PC-9 (cell line): ENCODE data around the gene OR12D2. TPM values are rescaled to one million over a fixed set of nuclear protein-coding genes. Genes with fewer than 3 reads are reported as not detected.
"Not testable (repeated sequence)": the region's sequence is repeated elsewhere in the genome, so short reads cannot be mapped to it uniquely, and the experiment has no call there.

Source experiments
- Bru-seq: library from RNA; stranded (reverse); fragments of 400-500 nt; gene quantifications from one replicate; lab custom pipeline; 2021; lab: Mats Ljungman, UMichigan
- BruChase-seq, 2 experiments: library from RNA; stranded (reverse); fragments of 400-500 nt; gene quantifications; one replicate each; lab custom pipeline; 2021; lab: Mats Ljungman, UMichigan
- BruUV-seq: library from RNA; stranded (reverse); fragments of 400-500 nt; replicated peaks from 2 replicates; lab custom pipeline; 2021; lab: Mats Ljungman, UMichigan
- CTCF ChIA-PET: fragments of 300-600 bp; sonication (Branson Sonifier 250); formaldehyde crosslinking; loops from one replicate; lab custom pipeline; 2022; ENCODE audit warnings: antibody characterized with exemption; lab: Charles Lee
- POLR2A ChIA-PET: fragments of 300-600 bp; sonication (Branson Sonifier 250); formaldehyde crosslinking; loops from one replicate; lab custom pipeline; 2022; ENCODE audit warnings: antibody characterized with exemption; ENCODE audit not compliant: unreplicated experiment; lab: Charles Lee
- DNase-seq, 2 experiments: peaks; one replicate each; pipeline versions ENCODE4 v3.0.0 to v3.0.0-alpha.2; 2015 to 2022; ENCODE audit warnings: mixed read lengths in 1 of 2
- H2AFZ ChIP-seq: fragments of 200-600 bp; sonication (generic); 2 replicates; pipeline ENCODE4 v1.8.1; 2017; ENCODE audit warnings: antibody characterized with exemption
- H3F3A ChIP-seq: fragments of 200-600 bp; sonication (generic); 2 replicates; pipeline ENCODE4 v1.8.1; 2017; ENCODE audit warnings: antibody characterized with exemption, mild to moderate bottlenecking, low read depth; ENCODE audit not compliant: insufficient read depth
- H3K27ac ChIP-seq: fragments of 200-600 bp; sonication (generic); 2 replicates; pipeline ENCODE4 v1.6.1; 2016; ENCODE audit warnings: mixed run types
- H3K27me3 ChIP-seq: fragments of 200-600 bp; sonication (generic); 2 replicates; pipeline ENCODE4 v1.6.1; 2016; ENCODE audit warnings: low read depth, mixed run types; ENCODE audit not compliant: insufficient read depth
- H3K36me3 ChIP-seq: fragments of 200-600 bp; sonication (generic); 2 replicates; pipeline ENCODE4 v1.6.1; 2016; ENCODE audit warnings: low read depth, mixed run types
- H3K4me1 ChIP-seq: fragments of 200-600 bp; sonication (generic); replicated peaks from 2 replicates; pipeline ENCODE4 v1.6.1; 2016; ENCODE audit warnings: mixed run types; ENCODE audit not compliant: insufficient read depth
- H3K4me2 ChIP-seq: fragments of 200-600 bp; sonication (generic); 2 replicates; pipeline ENCODE4 v1.6.1; 2017; ENCODE audit warnings: mixed run types
- H3K4me3 ChIP-seq: fragments of 200-600 bp; sonication (generic); 2 replicates; pipeline ENCODE4 v1.6.1; 2016; ENCODE audit warnings: mixed run types
- H3K79me2 ChIP-seq: fragments of 200-600 bp; sonication (generic); 2 replicates; pipeline ENCODE4 v1.6.1; 2017; ENCODE audit warnings: low read depth, mixed run types
- H3K9me2 ChIP-seq: fragments of 200-600 bp; sonication (generic); 2 replicates; pipeline ENCODE4 v1.8.1; 2017; ENCODE audit warnings: mild to moderate bottlenecking; ENCODE audit not compliant: insufficient read depth
- H3K9me3 ChIP-seq: fragments of 200-600 bp; sonication (generic); 2 replicates; pipeline ENCODE4 v1.8.1; 2016; ENCODE audit warnings: low read depth; ENCODE audit not compliant: insufficient read depth
- H4K20me1 ChIP-seq: fragments of 200-600 bp; sonication (generic); 2 replicates; pipeline ENCODE4 v1.8.1; 2017; ENCODE audit not compliant: insufficient read depth
- CTCF ChIP-seq: fragments of 200-600 bp; sonication (generic); conservative IDR thresholded peaks from 2 replicates; pipeline ENCODE4 v1.6.1; 2017; ENCODE audit warnings: mixed run types, antibody characterized with exemption, mild to moderate bottlenecking, moderate library complexity
- EZH2 ChIP-seq: fragments of 200-600 bp; sonication (generic); IDR thresholded peaks from 2 replicates; pipeline ENCODE4 v1.8.0; 2017; ENCODE audit warnings: antibody characterized with exemption, low read depth
- intact Hi-C: fragments of 100-400 bp; cut with micrococcal nuclease; formaldehyde crosslinking; loops from one replicate; pipeline ENCODE4 v1.10.0; 2022; ENCODE audit not compliant: unreplicated experiment
- long read RNA-seq: library from polyadenylated mRNA; stranded (forward); transcript quantifications from one replicate; pipeline ENCODE4 v2.0.0, GENCODE V29; 2022
- total RNA-seq: library from RNA; stranded (reverse); gene quantifications from 2 replicates; pipeline ENCODE4 v1.2.3, GENCODE V29; 2021

The OR12D2 gene, protein sequence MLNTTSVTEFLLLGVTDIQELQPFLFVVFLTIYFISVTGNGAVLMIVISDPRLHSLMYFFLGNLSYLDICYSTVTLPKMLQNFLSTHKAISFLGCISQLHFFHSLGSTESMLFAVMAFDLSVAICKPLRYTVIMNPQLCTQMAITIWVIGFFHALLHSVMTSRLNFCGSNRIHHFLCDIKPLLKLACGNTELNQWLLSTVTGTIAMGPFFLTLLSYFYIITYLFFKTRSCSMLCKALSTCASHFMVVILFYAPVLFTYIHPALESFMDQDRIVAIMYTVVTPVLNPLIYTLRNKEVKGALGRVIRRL
- total RNA-seq = not detected in 2 replicates
- not detected for Bru-seq, nascent RNA
- not detected for BruChase-seq, experiment 1, labeled RNA remaining after a 2-hour chase
- not detected for BruChase-seq, experiment 2, labeled RNA remaining after a 6-hour chase
- long read RNA-seq = 0 reads

GRCh38 chr6:29395331-29395730, at the start of gene OR12D2:
Gene OR12D2 (plus strand): TSS chr6:29395631. CDS start chr6:29396700, 1,069 bp downstream.
- no peak within 1 kb of the TSS for H3K4me2 ChIP-seq
- DNase-seq = no peak
- BruUV-seq = no TSS peak
- H3K27ac ChIP-seq = no peak within 1 kb of the TSS
- no peaks in the 10 kb centered on the region for H3K4me1 ChIP-seq
- no peaks in the 10 kb centered on the region for H3K36me3 ChIP-seq
- no peaks in the 10 kb centered on the region for H3F3A ChIP-seq
- no peak for TF ChIP-seq CTCF
- no peak for TF ChIP-seq EZH2
- intact Hi-C loops = no loop called here
- H3K27me3 ChIP-seq = 0 out of 2 replicates have a peak, but pooled peaks cover 5% of the 10 kb centered on the region
- H3K9me3 ChIP-seq = no peaks in the 10 kb centered on the region
- no peak within 1 kb of the TSS for H3K4me3 ChIP-seq
- no peaks in the 10 kb centered on the region for H3K9me2 ChIP-seq
- POLR2A ChIA-PET = no interaction called here
- no peaks in the 10 kb centered on the region for H3K79me2 ChIP-seq
- CTCF ChIA-PET = no interaction called here
- no peaks in the 10 kb centered on the region for H4K20me1 ChIP-seq
- no peak within 1 kb of the TSS for H2AFZ ChIP-seq

GRCh38 chr6:29349348-29349747, 46.1 kb upstream of the OR12D2 start:
- CTCF ChIA-PET, H3K27ac ChIP-seq, H3F3A ChIP-seq, H3K4me3 ChIP-seq, H3K27me3 ChIP-seq, H2AFZ ChIP-seq, H3K4me2 ChIP-seq, H3K9me3 ChIP-seq, BruUV-seq, H3K36me3 ChIP-seq, H3K9me2 ChIP-seq, H4K20me1 ChIP-seq, H3K4me1 ChIP-seq, H3K79me2 ChIP-seq, POLR2A ChIA-PET, intact Hi-C loops, DNase-seq: not testable (repeated sequence)

DNA sequence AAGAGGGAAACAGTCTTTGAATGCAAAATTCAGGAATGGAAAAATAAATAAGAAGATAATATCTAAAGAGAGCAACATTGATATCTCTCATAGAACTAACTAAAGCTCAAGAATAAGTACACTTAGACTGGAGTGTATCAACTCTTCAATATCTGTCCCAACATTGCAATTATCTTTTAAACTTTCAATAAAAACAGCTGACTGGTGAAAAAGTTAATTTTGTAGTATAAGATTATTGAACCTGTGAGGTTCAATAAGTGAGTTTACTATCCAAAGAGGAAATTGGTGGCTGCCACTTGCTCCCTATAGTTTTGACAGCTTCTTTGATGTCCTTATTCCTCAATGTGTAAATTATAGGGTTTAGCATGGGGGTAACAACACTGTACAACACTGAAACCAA, 40.5 kb upstream of the OR12D2 start:
- intact Hi-C loops = no loop called here
- CTCF ChIA-PET = no interaction called here
- no peak for DNase-seq
- Histone ChIP-seq H3K9me2 (no peaks in the 10 kb centered on the region), H4K20me1 (no peaks in the 10 kb centered on the region), H3K4me1 (no peaks in the 10 kb centered on the region), H2AFZ (no peak overlapping the region), H3K36me3 (no peaks in the 10 kb centered on the region), H3K27ac (no peak overlapping the region), H3K27me3 (no peaks in the 10 kb centered on the region; the same call in 1 of the 2 replicates), H3K79me2 (no peaks in the 10 kb centered on the region), H3K4me2 (no peak overlapping the region), H3F3A (no peaks in the 10 kb centered on the region), H3K4me3 (no peak overlapping the region), H3K9me3 (no peaks in the 10 kb centered on the region)
- TF ChIP-seq CTCF (no peak), EZH2 (no peak)
- no TSS peak for BruUV-seq
- POLR2A ChIA-PET = no interaction called here
